NT2/D1 (cell line): ENCODE measurements around the gene CMKLR1.

Experiments
- YY1 ChIP-seq: IDR thresholded peaks from 2 replicates; pipeline ENCODE4 v1.6.1; 2011; ENCODE audit not compliant: insufficient read length, insufficient read depth
- ZNF274 ChIP-seq: IDR thresholded peaks from 2 replicates; pipeline ENCODE4 v1.6.1; 2011; ENCODE audit warnings: mild to moderate bottlenecking, low read depth, low read length

- no peak for TF ChIP-seq YY1
- no peak for TF ChIP-seq ZNF274
Observed at GRCh38 chr12:108377260-108377659, 38.1 kb upstream of the CMKLR1 start.
